IMR-90 (cell line): Measurements from ENCODE around the gene TRDMT1. TPM values are rescaled to one million over a fixed set of nuclear protein-coding genes. Genes with fewer than 3 reads are reported as not detected.

Source experiments
- ATAC-seq: fragments of 200-7000 bp; cut with Tn5 transposase; 2 replicates; pipeline ENCODE4 v1.9.1; 2020; ENCODE audit warnings: low read depth, mild to moderate bottlenecking, moderate library complexity
- BruUV-seq: library from RNA; stranded (reverse); fragments of 400-500 nt; replicated peaks from 2 replicates; lab custom pipeline; 2021; lab: Mats Ljungman, UMichigan
- CTCF ChIA-PET: fragments of 300-600 bp; formaldehyde crosslinking; extraction: SDS; loops from one replicate; lab custom pipeline; 2021; ENCODE audit warnings: antibody characterized with exemption; lab: Yijun Ruan, JAX
- POLR2A ChIA-PET: fragments of 300-600 bp; sonication (Branson Sonifier 250); formaldehyde crosslinking; loops from one replicate; lab custom pipeline; 2022; ENCODE audit warnings: antibody characterized with exemption; ENCODE audit not compliant: unreplicated experiment; lab: Charles Lee
- DNase-seq: peaks from one replicate; pipeline ENCODE4 v3.0.0; 2013
- H2AFZ ChIP-seq: replicated peaks from 2 replicates; pipeline ENCODE3; 2013; ENCODE audit warnings: low read length, mild to moderate bottlenecking; ENCODE audit not compliant: poor library complexity
- H2AK5ac ChIP-seq: 2 replicates; pipeline ENCODE4 v1.6.1; 2013; ENCODE audit warnings: low read depth, low read length, inconsistent platforms
- H2AK9ac ChIP-seq: replicated peaks from 2 replicates; pipeline ENCODE3; 2013; ENCODE audit warnings: mild to moderate bottlenecking, low read depth, low read length, moderate library complexity; ENCODE audit not compliant: poor library complexity
- H2BK120ac ChIP-seq: 2 replicates; pipeline ENCODE4 v1.6.1; 2013; ENCODE audit warnings: low read depth, low read length, inconsistent platforms
- H2BK15ac ChIP-seq: 3 replicates; pipeline ENCODE4 v1.6.1; 2013; ENCODE audit warnings: low read depth, low read length, inconsistent platforms
- H2BK20ac ChIP-seq: 2 replicates; pipeline ENCODE4 v1.6.1; 2013; ENCODE audit warnings: low read depth, mild to moderate bottlenecking, inconsistent platforms, low read length, moderate library complexity
- H2BK5ac ChIP-seq: 2 replicates; pipeline ENCODE4 v1.6.1; 2013; ENCODE audit warnings: mild to moderate bottlenecking, low read depth, low read length, inconsistent platforms; ENCODE audit not compliant: poor library complexity, severe bottlenecking
- H3K14ac ChIP-seq: replicated peaks from 2 replicates; pipeline ENCODE4 v1.6.1; 2013; ENCODE audit warnings: low read depth, low read length, inconsistent platforms
- H3K18ac ChIP-seq: 2 replicates; pipeline ENCODE4 v1.6.1; 2013; ENCODE audit warnings: low read depth, low read length, control low read depth
- H3K23ac ChIP-seq: 2 replicates; pipeline ENCODE4 v1.6.1; 2013; ENCODE audit warnings: low read depth, low read length, inconsistent platforms
- H3K27ac ChIP-seq: 2 replicates; pipeline ENCODE4 v1.5.1; 2013; ENCODE audit warnings: mild to moderate bottlenecking, control low read depth, low read length; ENCODE audit not compliant: insufficient read depth
- H3K27me3 ChIP-seq: 2 replicates; pipeline ENCODE4 v1.6.1; 2013; ENCODE audit warnings: low read length; ENCODE audit not compliant: control insufficient read depth, insufficient read depth
- H3K36me3 ChIP-seq: 2 replicates; pipeline ENCODE4 v1.6.1; 2013; ENCODE audit warnings: low read length, mixed read lengths; ENCODE audit not compliant: control insufficient read depth, insufficient read depth
- H3K4ac ChIP-seq: 2 replicates; pipeline ENCODE4 v1.6.1; 2013; ENCODE audit warnings: low read depth, low read length, inconsistent platforms
- H3K4me1 ChIP-seq: 2 replicates; pipeline ENCODE4 v1.6.1; 2013; ENCODE audit warnings: low read length, mixed read lengths; ENCODE audit not compliant: control insufficient read depth, insufficient read depth
- H3K4me2 ChIP-seq: 2 replicates; pipeline ENCODE4 v1.6.1; 2013; ENCODE audit warnings: low read depth, mild to moderate bottlenecking, control low read depth, low read length, moderate library complexity
- H3K4me3 ChIP-seq: 2 replicates; pipeline ENCODE4 v1.5.1; 2013; ENCODE audit warnings: low read depth, mild to moderate bottlenecking, control low read depth, low read length, moderate library complexity; ENCODE audit not compliant: insufficient read depth
- H3K56ac ChIP-seq: 2 replicates; pipeline ENCODE4 v1.6.1; 2013; ENCODE audit warnings: low read length, inconsistent platforms; ENCODE audit not compliant: insufficient read depth; ENCODE audit errors: extremely low read depth
- H3K79me1 ChIP-seq, 2 experiments: 2 replicates each; pipeline ENCODE4 v1.6.1; 2013; ENCODE audit warnings: low read length in 2 of 2, inconsistent platforms in 1 of 2, low read depth in 1 of 2
- H3K9ac ChIP-seq: 2 replicates; pipeline ENCODE4 v1.6.1; 2013; ENCODE audit warnings: low read depth, low read length, control low read depth
- H3K9me1 ChIP-seq: 2 replicates; pipeline ENCODE4 v1.6.1; 2013; ENCODE audit warnings: low read length, inconsistent platforms; ENCODE audit not compliant: insufficient read depth
- H3K9me3 ChIP-seq: 2 replicates; pipeline ENCODE4 v1.6.1; 2013; ENCODE audit warnings: low read length; ENCODE audit not compliant: control insufficient read depth, insufficient read depth
- H4K20me1 ChIP-seq: 2 replicates; pipeline ENCODE4 v1.6.1; 2013; ENCODE audit warnings: low read length, inconsistent platforms; ENCODE audit not compliant: insufficient read depth
- H4K5ac ChIP-seq: 2 replicates; pipeline ENCODE4 v1.6.1; 2013; ENCODE audit warnings: mild to moderate bottlenecking, low read depth, low read length, control low read depth
- H4K8ac ChIP-seq, 2 experiments: 2 replicates each; pipeline ENCODE4 v1.6.1; 2013; ENCODE audit warnings: low read depth in 2 of 2, low read length in 2 of 2, control low read depth in 1 of 2, inconsistent platforms in 1 of 2
- H4K91ac ChIP-seq: 2 replicates; pipeline ENCODE4 v1.6.1; 2013; ENCODE audit warnings: low read depth, low read length, inconsistent platforms; ENCODE audit not compliant: insufficient read depth
- CEBPB ChIP-seq: IDR thresholded peaks from 2 replicates; pipeline ENCODE4 v1.6.1; 2012; ENCODE audit warnings: low read depth, low read length, improper control_type of control experiment
- WGBS, 2 experiments: methylation state at CpG; one replicate each; pipeline versions ENCODE4 v1.1.5 to v1.1.7; 2013; ENCODE audit warnings: missing lambda C conversion rate in 2 of 2; ENCODE audit not compliant: insufficient read length in 1 of 2; ENCODE audit errors: extremely low coverage in 2 of 2; 5-methylcytosine and 5-hydroxymethylcytosine counted together
- dilution Hi-C: fragments of 300-500 bp; cut with HindIII; formaldehyde crosslinking; loops from one replicate; pipeline ENCODE4 v1.14.3; 2018; ENCODE audit warnings: low sequenced_read_pairs; ENCODE audit not compliant: unreplicated experiment
- in situ Hi-C: fragments of 300-500 bp; cut with MboI; formaldehyde crosslinking; loops from 3 replicates; pipeline ENCODE4 v1.14.3; 2019; ENCODE audit warnings: low sequenced_read_pairs, inconsistent platforms, mixed read lengths
- intact Hi-C: fragments of 100-400 bp; cut with micrococcal nuclease; formaldehyde crosslinking; loops from 2 replicates; pipeline ENCODE4 v1.10.0; 2022
- polyA plus RNA-seq, 3 experiments: library from polyadenylated mRNA; depleted of rRNA; stranded (reverse); fragments of >200 nt; gene quantifications; 2 replicates each; pipeline ENCODE4 v1.2.3, GENCODE V29; 2012; ENCODE audit warnings: low replicate concordance in 1 of 3
- total RNA-seq: library from RNA; depleted of rRNA; stranded (reverse); fragments of >200 nt; gene quantifications from 2 replicates; pipeline ENCODE4 v1.2.3, GENCODE V29; 2012
- TF ChIP-seq, protein P1 (sequence below): fragments of 150-350 bp; IDR thresholded peaks from 2 replicates; pipeline ENCODE4 v1.6.1; 2016; ENCODE audit warnings: low read depth, mild to moderate bottlenecking, low read length, moderate library complexity, borderline replicate concordance

Gene TRDMT1
- total and polyA plus RNA-seq, 2 of the 4 experiments (the other 2 are of a cell fraction): 2.1 to 4.7 TPM

GRCh38 chr10:17216901-17217395 is 15.5 kb upstream of the TRDMT1 start:
- ChIA-PET CTCF (no interaction called here), POLR2A (interaction anchor here (0.6 kb wide), 1 partner anchor 114 kb away, joined by 3 read pairs; no protein-coding TSS in a partner anchor)
- Histone ChIP-seq H2AFZ (peak overlapping the region; percentile 6), H3K4me2 (peak overlapping the region; percentile 38), H3K27me3 (no peaks in the 10 kb centered on the region), H2AK9ac (peak overlapping the region; percentile 38), H3K4me3 (no peak overlapping the region), H3K4me1 (peaks cover 22% of the 10 kb centered on the region), H4K20me1 (no peaks in the 10 kb centered on the region), H4K91ac (peak overlapping the region; percentile 87), H2AK5ac (peak overlapping the region; percentile 89), H3K14ac (peak overlapping the region; percentile 87), H2BK120ac (peak overlapping the region; percentile 93), H3K27ac (peak overlapping the region; percentile 95), H4K8ac (peak overlapping the region; percentile 88), H4K5ac (peak overlapping the region; percentile 90), H2BK15ac (peak overlapping the region; percentile 92; the same call in 2 of the 3 replicates), H3K56ac (peak overlapping the region; percentile 27), H3K9me3 (no peaks in the 10 kb centered on the region), H3K4ac (peak overlapping the region; percentile 92), H2BK5ac (peak overlapping the region; percentile 96), H3K23ac (peak overlapping the region; percentile 73), H3K9ac (peak overlapping the region; percentile 61; the same call in 1 of the 2 replicates), H3K9me1 (peaks cover 6% of the 10 kb centered on the region), H3K79me1 (peaks cover 5 to 47% of the 10 kb centered on the region in 2 experiments; a peak in 3 of 4 replicates), H2BK20ac (peak overlapping the region; percentile 92), H3K36me3 (no peaks in the 10 kb centered on the region), H3K18ac (peak overlapping the region; percentile 90)
- in situ Hi-C loops (no loop called here), intact Hi-C loops (no loop called here), dilution Hi-C loops (no loop called here)
- no TSS peak for BruUV-seq
- 100% methylated on average over 1 of the region's 6 CpGs; no CpG with 5 or more reads in 1 of the 2 experiments for WGBS, 2 experiments
- peak; percentile 41 for TF ChIP-seq CEBPB
- TF ChIP-seq, protein P1, sequence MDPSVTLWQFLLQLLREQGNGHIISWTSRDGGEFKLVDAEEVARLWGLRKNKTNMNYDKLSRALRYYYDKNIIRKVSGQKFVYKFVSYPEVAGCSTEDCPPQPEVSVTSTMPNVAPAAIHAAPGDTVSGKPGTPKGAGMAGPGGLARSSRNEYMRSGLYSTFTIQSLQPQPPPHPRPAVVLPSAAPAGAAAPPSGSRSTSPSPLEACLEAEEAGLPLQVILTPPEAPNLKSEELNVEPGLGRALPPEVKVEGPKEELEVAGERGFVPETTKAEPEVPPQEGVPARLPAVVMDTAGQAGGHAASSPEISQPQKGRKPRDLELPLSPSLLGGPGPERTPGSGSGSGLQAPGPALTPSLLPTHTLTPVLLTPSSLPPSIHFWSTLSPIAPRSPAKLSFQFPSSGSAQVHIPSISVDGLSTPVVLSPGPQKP: no peak
- DNase-seq: no peak
- no peak for ATAC-seq
